Endometrium (tissue), 2 donors: ENCODE measurements around the gene ELMO2.

Experiments used
- FAIRE-seq: peaks from 2 replicates; lab custom pipeline; 2012; peaks lifted over from hg19 to GRCh38; lab: Jason Lieb, UNC
- donor health status: control.
- donor health status: control.

ELMO2 gene

DNA sequence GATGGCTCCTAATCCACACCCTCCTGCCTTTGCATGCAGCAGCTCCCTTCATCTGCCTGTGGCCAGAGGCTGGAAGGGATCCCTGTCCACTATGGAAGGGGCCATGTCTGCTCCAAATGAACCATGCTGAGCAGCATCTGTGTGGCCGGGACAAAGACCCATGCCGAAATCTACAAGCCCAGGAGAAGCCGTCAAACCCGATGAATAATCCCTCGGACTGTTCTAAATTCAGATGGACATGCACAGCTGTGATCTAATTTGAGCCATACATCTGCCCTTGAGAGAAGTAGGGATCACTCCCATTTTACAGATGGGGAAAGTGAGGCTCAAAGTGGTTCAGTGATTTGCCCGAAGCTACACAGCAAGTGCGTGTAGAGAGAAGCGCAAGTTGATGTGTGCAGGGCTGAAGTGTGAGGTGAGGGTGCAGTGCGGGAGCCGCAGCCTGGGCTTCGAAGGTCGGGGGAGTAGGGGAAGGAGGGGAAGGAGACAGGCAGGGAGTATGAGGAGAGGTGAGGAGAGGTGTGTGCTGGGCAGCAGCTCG is 75.5 kb downstream of the ELMO2 start:
- FAIRE-seq = no peak

DNA sequence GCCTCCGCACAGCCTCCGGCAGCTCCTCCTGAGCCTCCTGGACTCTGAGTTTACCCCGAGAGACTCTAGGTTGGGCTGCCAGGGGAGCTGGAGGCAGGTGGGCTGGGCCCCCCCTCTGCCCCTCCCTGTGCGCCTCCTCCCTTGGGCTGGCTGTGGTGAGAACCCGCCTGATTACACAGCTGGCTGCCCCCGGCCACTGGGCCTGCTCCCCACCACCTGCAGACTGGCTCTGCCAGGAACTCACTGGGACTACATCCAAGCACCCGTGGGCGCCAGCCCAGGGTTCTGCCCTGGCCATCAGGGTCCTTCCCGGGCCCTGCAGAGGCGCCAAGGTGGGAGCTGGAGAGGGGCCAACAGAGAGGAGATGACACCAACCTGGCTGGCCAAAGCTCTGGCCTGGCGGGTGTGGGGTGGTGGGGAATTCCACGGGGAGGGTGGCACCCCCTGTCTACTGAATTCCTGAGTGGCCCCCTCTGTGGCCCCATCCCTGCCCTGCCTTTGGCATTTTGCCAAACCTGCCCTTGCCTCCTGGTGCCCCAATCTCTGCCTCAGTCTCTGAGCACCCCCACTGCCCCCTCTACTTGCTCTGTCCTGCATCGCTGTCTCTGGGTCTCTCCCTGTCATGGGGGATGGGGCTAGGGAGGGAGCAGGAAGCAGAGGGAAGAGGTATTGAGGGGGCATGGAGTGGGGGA is 76.2 kb downstream of the ELMO2 start:
- FAIRE-seq = no peak

DNA sequence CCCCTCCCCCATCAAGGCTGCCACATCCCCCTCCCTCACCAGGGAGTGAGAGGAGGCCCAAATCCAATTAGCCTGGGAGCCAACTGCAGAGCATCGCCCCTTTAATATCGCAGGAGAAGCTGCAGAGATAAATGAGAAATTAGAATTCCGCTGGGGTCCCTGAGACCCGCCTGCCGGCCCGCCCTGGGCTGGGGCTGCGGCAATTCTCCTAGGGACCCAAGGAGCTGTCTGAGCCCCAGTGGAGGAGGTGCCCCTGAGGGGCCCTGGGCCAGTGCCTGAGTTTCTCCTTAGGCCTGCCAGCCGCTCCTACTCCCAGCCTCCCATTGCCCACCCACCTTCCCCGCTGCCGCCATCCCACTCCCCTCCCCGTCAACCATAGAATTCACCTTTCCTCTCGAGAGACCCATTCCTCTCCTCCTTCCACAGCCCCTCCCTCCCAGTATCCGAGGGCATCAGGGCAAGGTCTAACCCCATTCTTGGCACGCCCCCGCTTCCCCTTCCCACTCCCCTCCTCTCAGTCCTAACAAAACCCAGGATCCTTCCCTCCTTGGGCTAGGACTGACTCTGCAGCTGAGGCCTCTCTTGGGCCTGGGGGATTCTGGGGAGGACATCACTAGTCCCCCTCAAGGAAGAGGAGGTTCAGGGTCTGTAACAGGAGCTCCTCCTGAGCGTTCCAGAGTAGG is 78.1 kb downstream of the ELMO2 start:
- no peak for FAIRE-seq

- no peak for FAIRE-seq
Measured at GRCh38 chr20:46327557-46327956, 78.9 kb downstream of the ELMO2 start.

DNA sequence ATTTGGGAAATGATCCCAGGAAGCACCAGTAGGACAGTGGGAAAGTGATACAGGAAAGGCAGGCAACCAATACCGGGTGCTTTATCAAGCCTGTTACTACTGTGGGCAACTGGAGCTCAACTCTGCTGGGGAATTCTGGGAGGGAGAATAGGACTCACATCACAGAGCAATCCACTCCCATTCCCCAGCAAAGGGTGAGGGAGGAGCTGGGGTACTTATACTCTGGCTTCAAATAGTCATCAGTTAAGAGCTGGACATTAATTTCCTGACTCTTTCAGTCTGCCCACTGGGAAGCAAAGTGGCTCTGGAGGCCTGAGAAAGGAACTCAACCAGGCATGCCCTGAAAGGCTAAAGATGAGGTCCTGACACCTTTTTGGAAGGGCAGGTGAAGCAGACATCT is 80.6 kb downstream of the ELMO2 start:
- FAIRE-seq = no peak

- no peak for FAIRE-seq
Measured at GRCh38 chr20:46324960-46325703, 81.3 kb downstream of the ELMO2 start.

DNA sequence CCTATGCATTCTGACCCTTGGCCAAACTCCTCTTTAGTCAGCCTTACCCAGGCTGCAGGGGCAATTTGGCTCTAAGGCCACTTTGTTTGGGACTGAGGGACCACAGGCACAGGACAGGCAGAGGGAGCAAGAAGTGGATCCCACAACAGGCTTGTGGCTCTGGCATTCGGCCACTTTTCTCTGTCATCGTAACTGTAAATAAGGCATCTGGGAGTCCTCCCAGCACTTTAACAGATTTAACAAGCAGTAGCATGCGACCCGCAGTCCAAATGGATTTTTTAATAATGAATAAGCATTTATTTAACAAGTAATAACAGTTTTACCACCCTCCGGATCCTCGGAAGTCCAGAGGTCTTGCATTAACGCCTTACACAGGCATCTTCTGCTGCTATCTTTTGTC is 82.0 kb downstream of the ELMO2 start:
- FAIRE-seq = no peak

DNA sequence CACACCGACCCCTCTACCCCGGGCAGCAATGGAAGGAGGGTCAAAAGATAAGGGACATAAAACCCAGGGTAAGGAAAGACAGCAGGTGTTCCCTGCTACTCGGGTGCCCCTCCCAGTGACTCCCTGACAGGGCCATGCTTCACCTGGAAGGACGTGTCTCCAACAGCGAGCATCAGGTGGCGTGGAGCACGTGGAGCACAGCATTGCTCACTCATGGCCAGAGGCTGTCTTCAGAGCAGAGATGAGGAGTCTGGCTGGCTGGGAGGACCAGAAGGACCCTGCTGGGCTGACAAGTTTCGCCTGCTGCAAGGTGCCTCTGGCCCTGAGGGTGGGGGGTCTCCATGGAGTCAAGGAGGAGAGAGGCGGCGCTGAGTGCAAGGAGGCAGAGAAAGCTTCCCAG is 82.9 kb downstream of the ELMO2 start:
- no peak for FAIRE-seq

GRCh38 chr20:46322641-46323040 is 83.8 kb downstream of the ELMO2 start:
- FAIRE-seq = no peak

DNA sequence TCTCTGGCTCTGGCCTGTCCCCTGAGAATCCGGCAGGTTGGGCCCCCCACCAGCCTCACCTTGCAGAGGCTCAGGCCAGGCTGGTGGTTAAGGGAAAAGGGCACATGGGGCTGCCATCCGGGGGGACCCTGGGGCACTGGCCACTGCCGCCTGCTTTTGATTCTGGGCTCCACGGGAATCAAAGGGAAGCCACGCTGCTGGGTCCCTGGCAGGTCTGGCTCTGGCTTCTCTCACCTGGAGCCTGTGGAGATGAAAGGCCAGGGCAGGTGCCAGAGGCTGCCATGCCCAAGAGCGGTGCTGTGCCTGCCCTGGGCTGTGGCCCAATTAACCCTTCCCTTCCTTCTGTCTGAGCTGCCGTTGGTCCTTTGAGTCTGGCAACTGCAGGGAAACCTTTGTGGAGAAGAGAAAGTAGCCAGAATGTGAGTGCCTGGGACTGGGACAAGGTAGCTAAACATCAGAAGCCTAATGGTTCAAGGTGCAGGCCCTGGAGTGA is 88.7 kb downstream of the ELMO2 start:
- FAIRE-seq = no peak

DNA sequence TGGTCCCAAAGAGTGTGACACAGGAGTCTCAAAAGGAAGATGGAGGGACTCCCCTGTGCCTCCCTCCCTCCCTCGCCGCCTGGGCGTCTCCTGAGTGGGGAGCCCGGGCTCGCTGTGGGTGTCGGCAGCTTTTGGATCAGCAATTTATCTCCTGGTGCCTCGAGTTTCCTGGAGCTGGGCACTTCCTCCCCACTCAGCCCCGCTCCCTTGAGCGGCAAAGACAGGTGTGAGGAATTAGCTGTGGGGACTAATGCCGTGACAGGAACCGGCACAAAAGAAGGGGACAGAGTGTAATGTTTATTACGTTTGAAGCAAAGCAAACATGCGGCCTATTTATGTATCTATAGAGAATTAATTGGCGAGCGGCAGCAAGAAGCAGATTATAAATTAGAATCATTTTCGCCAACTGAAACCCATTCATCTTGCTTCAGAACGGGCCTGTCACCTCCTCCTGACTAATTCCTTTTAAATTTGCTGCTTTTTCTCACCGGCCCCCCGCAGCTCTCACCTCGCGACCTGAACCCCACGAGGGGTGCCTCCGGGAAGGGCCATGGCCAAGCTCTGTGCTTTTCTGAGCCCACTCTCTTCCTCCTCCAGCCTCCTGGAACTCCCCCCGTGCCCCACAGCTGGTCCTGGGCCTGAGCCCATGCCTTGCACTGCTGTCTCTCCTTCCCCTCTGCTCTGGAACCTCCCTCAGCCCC is 89.3 kb downstream of the ELMO2 start:
- no peak for FAIRE-seq
